Upper lobe of right lung (tissue), 1 donor: ENCODE data around the gene ANTXR2. TPM values are rescaled to one million over a fixed set of nuclear protein-coding genes. Genes with fewer than 3 reads are reported as not detected.
A peak's percentile ranks its signal among the peaks of the same experiment; 100 is the strongest.

Experiments used
- ATAC-seq: fragments of 200-7000 bp; cut with Tn5 transposase; one replicate; pipeline ENCODE4 v1.9.1; 2020; ENCODE audit warnings: mild to moderate bottlenecking, moderate library complexity
- DNase-seq: peaks from one replicate; pipeline ENCODE4 v3.0.0-alpha.2; 2020
- H3K27ac ChIP-seq: fragments of 200-600 bp; one replicate; pipeline ENCODE4 v1.8.0; 2022
- H3K27me3 ChIP-seq: fragments of 200-600 bp; one replicate; pipeline ENCODE4 v1.8.0; 2022; ENCODE audit warnings: mild to moderate bottlenecking
- H3K36me3 ChIP-seq: fragments of 200-600 bp; one replicate; pipeline ENCODE4 v1.8.0; 2022
- H3K4me1 ChIP-seq: fragments of 200-600 bp; one replicate; pipeline ENCODE4 v1.8.0; 2022
- H3K4me3 ChIP-seq: fragments of 200-600 bp; one replicate; pipeline ENCODE4 v1.8.0; 2022; ENCODE audit warnings: mild to moderate bottlenecking
- H3K9me3 ChIP-seq: fragments of 200-600 bp; one replicate; pipeline ENCODE4 v1.8.0; 2022
- intact Hi-C: fragments of 100-400 bp; cut with DNase I; formaldehyde crosslinking; loops from one replicate; pipeline ENCODE4 v1.11.0; 2022
- total RNA-seq: library from RNA; stranded (reverse); fragmentation: NEBNext Ultra II Directional; extraction: Animal tissue kit (Norgen Biotek cat#: 25700); gene quantifications from one replicate; pipeline ENCODE4 v1.2.1, GENCODE V29; 2021
- TF ChIP-seq, protein P1 (sequence below): fragments of 200-600 bp; IDR thresholded peaks from one replicate; pipeline ENCODE4 v1.8.0; 2022; ENCODE audit warnings: antibody characterized with exemption
- donor health status: DM: no; HTN: yes; CAD: no; lungs with severe emphysema.

Gene ANTXR2
- total RNA-seq, 1 donor from 2014 or later: 67.4 TPM

DNA sequence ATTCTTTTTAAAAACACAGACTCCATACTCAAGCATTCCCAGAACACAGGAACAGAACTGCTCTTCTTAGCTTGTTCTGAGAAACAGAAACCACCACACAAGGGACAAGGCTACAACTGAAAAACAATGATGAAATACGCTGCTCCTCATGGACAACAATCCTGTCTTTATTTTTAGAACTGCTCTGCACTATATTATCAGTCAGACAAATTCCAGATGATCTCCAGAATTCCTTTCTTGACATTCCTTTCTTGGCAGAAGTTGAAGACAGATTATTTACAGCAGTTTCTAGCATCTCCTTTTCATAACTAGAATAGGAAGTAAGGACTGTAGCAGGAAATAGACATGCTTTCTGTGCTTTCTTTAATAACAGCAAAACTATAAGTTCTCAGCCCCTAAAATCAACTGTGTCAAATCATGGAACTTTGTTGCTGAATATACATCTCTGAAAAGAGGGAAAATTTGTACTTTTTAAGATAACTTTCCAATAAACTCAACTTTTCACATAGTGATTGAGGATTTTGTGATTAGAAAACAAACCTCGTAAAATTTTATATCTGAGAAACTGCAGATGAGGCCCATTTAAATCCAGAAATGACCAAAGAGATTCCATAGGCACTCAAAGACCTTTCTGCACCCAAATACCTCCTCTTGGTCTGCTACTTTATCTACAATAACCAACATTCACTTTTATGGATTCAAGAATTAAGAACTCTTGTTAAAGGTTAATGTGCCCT is 35.9 kb downstream of the ANTXR2 start:
- peak; percentile 75 for ATAC-seq
- H3K9me3 ChIP-seq: no peaks in the 10 kb centered on the region
- peaks cover 6% of the 10 kb centered on the region for H3K36me3 ChIP-seq
- H3K27ac ChIP-seq: peak overlapping the region; percentile 59
- intact Hi-C loops: no loop called here
- H3K27me3 ChIP-seq: no peaks in the 10 kb centered on the region
- no peak overlapping the region for H3K4me3 ChIP-seq
- TF ChIP-seq, protein P1, sequence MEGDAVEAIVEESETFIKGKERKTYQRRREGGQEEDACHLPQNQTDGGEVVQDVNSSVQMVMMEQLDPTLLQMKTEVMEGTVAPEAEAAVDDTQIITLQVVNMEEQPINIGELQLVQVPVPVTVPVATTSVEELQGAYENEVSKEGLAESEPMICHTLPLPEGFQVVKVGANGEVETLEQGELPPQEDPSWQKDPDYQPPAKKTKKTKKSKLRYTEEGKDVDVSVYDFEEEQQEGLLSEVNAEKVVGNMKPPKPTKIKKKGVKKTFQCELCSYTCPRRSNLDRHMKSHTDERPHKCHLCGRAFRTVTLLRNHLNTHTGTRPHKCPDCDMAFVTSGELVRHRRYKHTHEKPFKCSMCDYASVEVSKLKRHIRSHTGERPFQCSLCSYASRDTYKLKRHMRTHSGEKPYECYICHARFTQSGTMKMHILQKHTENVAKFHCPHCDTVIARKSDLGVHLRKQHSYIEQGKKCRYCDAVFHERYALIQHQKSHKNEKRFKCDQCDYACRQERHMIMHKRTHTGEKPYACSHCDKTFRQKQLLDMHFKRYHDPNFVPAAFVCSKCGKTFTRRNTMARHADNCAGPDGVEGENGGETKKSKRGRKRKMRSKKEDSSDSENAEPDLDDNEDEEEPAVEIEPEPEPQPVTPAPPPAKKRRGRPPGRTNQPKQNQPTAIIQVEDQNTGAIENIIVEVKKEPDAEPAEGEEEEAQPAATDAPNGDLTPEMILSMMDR: no peak
- no peak for DNase-seq
- peaks cover 11% of the 10 kb centered on the region for H3K4me1 ChIP-seq

DNA sequence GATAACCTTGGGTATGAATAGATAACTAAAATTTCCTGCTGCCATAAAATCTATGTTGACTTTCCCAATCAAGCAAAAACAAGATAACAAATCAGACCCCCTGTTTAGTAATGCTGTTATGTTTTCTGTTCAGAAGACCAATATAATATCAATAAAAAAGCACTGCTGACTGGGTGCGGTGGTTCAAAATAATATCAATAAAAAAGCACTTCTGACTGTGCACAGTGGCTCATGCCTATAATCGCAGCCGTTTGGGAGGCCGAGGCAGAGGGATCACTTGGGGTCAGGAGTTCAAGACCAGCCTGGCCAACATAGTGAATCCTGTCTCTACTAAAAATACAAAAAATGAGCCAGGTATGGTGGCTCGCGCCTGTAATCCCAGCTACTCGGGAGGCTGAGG is 36.7 kb downstream of the ANTXR2 start:
- TF ChIP-seq, protein P1: no peak
- Histone ChIP-seq H3K36me3 (peaks cover 14% of the 10 kb centered on the region), H3K27me3 (no peaks in the 10 kb centered on the region), H3K9me3 (no peaks in the 10 kb centered on the region), H3K4me1 (peaks cover 11% of the 10 kb centered on the region), H3K27ac (peak overlapping the region; percentile 59), H3K4me3 (no peak overlapping the region)
- ATAC-seq: no peak
- DNase-seq: no peak
- intact Hi-C loops: no loop called here

DNA sequence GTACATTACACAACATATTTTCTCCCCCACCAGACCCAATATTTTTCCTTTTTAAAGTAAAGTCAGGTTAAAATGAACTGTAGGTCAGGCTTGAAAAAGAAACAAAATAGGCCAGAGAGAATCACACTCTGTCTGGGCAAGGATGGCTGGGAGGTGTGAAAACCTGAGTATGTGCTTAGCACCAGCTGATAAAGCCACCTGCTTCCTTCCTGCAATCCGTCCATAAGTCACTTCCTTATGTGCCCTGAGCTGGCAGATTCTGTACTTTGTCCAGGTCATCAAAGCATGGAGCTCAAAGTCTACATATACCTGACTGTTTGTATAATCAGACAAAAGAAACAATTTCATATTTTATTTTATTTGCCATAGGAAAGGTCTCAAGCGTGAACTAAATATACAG is 37.7 kb downstream of the ANTXR2 start:
- H3K4me3 ChIP-seq: no peak overlapping the region
- no peak for DNase-seq

GRCh38 chr4:80033581-80033980 is 39.4 kb downstream of the ANTXR2 start:
- Histone ChIP-seq H3K27ac (no peak overlapping the region), H3K36me3 (peaks cover 29% of the 10 kb centered on the region), H3K4me1 (peaks cover 11% of the 10 kb centered on the region), H3K27me3 (no peaks in the 10 kb centered on the region), H3K4me3 (no peak overlapping the region), H3K9me3 (no peaks in the 10 kb centered on the region)
- TF ChIP-seq, protein P1: no peak
- ATAC-seq (no peak), DNase-seq (no peak)
- intact Hi-C loops: no loop called here

More for the DNA sequence above, 37.7 kb downstream of the ANTXR2 start:
- H3K9me3 ChIP-seq: no peaks in the 10 kb centered on the region
- peaks cover 11% of the 10 kb centered on the region for H3K4me1 ChIP-seq
- TF ChIP-seq, protein P1: no peak
- intact Hi-C loops: no loop called here
- H3K27me3 ChIP-seq: no peaks in the 10 kb centered on the region
- ATAC-seq: peak; percentile 38
- no peak overlapping the region for H3K27ac ChIP-seq
- H3K36me3 ChIP-seq: peaks cover 23% of the 10 kb centered on the region

GRCh38 chr4:80029364-80029763 is 43.7 kb downstream of the ANTXR2 start:
- Histone ChIP-seq H3K4me3 (no peak overlapping the region), H3K4me1 (no peaks in the 10 kb centered on the region), H3K36me3 (peaks cover 29% of the 10 kb centered on the region), H3K27ac (no peak overlapping the region), H3K27me3 (no peaks in the 10 kb centered on the region), H3K9me3 (no peaks in the 10 kb centered on the region)
- intact Hi-C loops: no loop called here
- DNase-seq (no peak), ATAC-seq (no peak)
- TF ChIP-seq, protein P1: no peak
